C4-2B (cell line): ENCODE results near the gene CACNA2D1.

ENCODE experiments used
- ZFX ChIP-seq: fragments of 450-650 bp; IDR thresholded peaks from 2 replicates; pipeline ENCODE4 v1.6.1; 2017
- TF ChIP-seq, protein P1 (sequence below): fragments of 450-650 bp; conservative IDR thresholded peaks from 2 replicates; pipeline ENCODE4 v1.5.1; 2017; ENCODE audit warnings: mild to moderate bottlenecking

DNA sequence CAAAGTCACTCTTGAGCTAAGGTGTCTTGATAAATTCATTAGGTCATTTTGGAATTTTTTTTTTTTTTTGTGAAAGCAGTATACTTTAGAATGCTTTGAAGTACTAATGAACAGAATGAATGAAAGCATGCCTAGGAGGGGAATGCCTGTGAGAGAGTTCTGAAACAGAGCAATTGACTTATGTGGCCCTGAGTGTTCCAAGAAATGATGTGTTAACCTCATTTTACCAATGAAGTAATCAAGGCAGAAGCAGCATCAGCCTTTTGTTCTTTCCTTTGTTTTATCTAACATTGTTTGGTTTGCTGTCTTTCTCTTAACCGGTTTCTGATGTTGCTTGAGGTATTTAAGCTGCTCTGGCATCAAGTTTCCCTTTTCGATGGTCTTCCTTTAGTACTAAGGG, 519.1 kb downstream of the CACNA2D1 start:
- TF ChIP-seq, protein P1, sequence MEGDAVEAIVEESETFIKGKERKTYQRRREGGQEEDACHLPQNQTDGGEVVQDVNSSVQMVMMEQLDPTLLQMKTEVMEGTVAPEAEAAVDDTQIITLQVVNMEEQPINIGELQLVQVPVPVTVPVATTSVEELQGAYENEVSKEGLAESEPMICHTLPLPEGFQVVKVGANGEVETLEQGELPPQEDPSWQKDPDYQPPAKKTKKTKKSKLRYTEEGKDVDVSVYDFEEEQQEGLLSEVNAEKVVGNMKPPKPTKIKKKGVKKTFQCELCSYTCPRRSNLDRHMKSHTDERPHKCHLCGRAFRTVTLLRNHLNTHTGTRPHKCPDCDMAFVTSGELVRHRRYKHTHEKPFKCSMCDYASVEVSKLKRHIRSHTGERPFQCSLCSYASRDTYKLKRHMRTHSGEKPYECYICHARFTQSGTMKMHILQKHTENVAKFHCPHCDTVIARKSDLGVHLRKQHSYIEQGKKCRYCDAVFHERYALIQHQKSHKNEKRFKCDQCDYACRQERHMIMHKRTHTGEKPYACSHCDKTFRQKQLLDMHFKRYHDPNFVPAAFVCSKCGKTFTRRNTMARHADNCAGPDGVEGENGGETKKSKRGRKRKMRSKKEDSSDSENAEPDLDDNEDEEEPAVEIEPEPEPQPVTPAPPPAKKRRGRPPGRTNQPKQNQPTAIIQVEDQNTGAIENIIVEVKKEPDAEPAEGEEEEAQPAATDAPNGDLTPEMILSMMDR: no peak
- no peak for TF ChIP-seq ZFX
